K562 (cell line): ENCODE data around the gene EFCAB9. TPM values are rescaled to one million over a fixed set of nuclear protein-coding genes. Genes with fewer than 3 reads are reported as not detected.

ENCODE experiments used
- CBFA2T3 ChIP-seq: fragments of 450-650 bp; IDR thresholded peaks from 2 replicates; pipeline ENCODE4 v1.6.1; 2017
- CCNT2 ChIP-seq: IDR thresholded peaks from 2 replicates; pipeline ENCODE4 v1.6.1; 2011; ENCODE audit warnings: borderline replicate concordance, low read depth, mild to moderate bottlenecking, moderate library complexity, mixed read lengths, low read length; ENCODE audit not compliant: insufficient read length; ENCODE audit errors: extremely low read depth
- DEAF1 ChIP-seq: fragments of 450-650 bp; formaldehyde crosslinking; IDR thresholded peaks from 2 replicates; pipeline ENCODE4 v1.4.0; 2020; ENCODE audit warnings: mild to moderate bottlenecking, moderate library complexity
- FOXJ2 ChIP-seq: fragments of 200-800 bp; sonication (Bioruptor generic); IDR thresholded peaks from 2 replicates; pipeline ENCODE4 v1.6.1; 2016; ENCODE audit warnings: missing genetic modification characterization, missing compliant biosample characterization
- GABPB2 ChIP-seq: fragments of 250-450 bp; sonication (Bioruptor Pico); conservative IDR thresholded peaks from 2 replicates; pipeline ENCODE4 v1.5.1; 2021; ENCODE audit warnings: mild to moderate bottlenecking
- KDM1A ChIP-seq, 2 experiments: fragments of 450-650 bp; IDR thresholded peaks; 2 replicates each; pipeline ENCODE4 v1.6.1; 2016; ENCODE audit warnings: mild to moderate bottlenecking in 2 of 2
- KLF13 ChIP-seq: fragments of 450-650 bp; IDR thresholded peaks from 2 replicates; pipeline ENCODE4 v1.6.1; 2016; ENCODE audit warnings: missing genetic modification characterization, low read depth, mild to moderate bottlenecking, missing compliant biosample characterization, moderate library complexity, borderline replicate concordance
- MYNN ChIP-seq, 2 experiments: sonication (generic); formaldehyde crosslinking in 1 of 2; IDR thresholded peaks; 2 replicates each; pipeline versions ENCODE4 v1.5.0 to v1.6.1; 2016 to 2020; ENCODE audit warnings: antibody characterized with exemption in 1 of 2, missing genetic modification reagents in 1 of 2
- NCOA2 ChIP-seq, 2 experiments: fragments of 450-650 bp; IDR thresholded peaks; 2 replicates each; pipeline ENCODE4 v1.6.1; 2018; ENCODE audit warnings: mild to moderate bottlenecking in 2 of 2, moderate library complexity in 1 of 2; ENCODE audit not compliant: partially characterized antibody in 2 of 2
- PCBP1 ChIP-seq: fragments of 200-400 bp; formaldehyde crosslinking; IDR thresholded peaks from 2 replicates; pipeline ENCODE4 v1.6.1; 2018; ENCODE audit warnings: mild to moderate bottlenecking, low read depth, low read length; ENCODE audit not compliant: poor library complexity, severe bottlenecking
- PHB2 ChIP-seq: fragments of 450-650 bp; IDR thresholded peaks from 2 replicates; pipeline ENCODE4 v1.6.1; 2017; ENCODE audit warnings: low read depth
- PKNOX1 ChIP-seq: fragments of 450-650 bp; IDR thresholded peaks from 2 replicates; pipeline ENCODE4 v1.6.1; 2016
- POU5F1 ChIP-seq: fragments of 150-350 bp; IDR thresholded peaks from 2 replicates; pipeline ENCODE4 v1.6.1; 2014; ENCODE audit warnings: borderline replicate concordance, low read length, low read depth, mild to moderate bottlenecking; ENCODE audit not compliant: partially characterized antibody
- SOX6 ChIP-seq: fragments of 450-650 bp; IDR thresholded peaks from 2 replicates; pipeline ENCODE4 v1.6.1; 2014; ENCODE audit warnings: mild to moderate bottlenecking
- VEZF1 ChIP-seq: fragments of 200-800 bp; sonication (Bioruptor generic); IDR thresholded peaks from 2 replicates; pipeline ENCODE4 v1.6.1; 2017; ENCODE audit warnings: missing genetic modification characterization, missing compliant biosample characterization
- ZBTB2 ChIP-seq: fragments of 450-650 bp; IDR thresholded peaks from 2 replicates; pipeline ENCODE4 v1.6.1; 2016; ENCODE audit warnings: antibody characterized with exemption
- ZNF121 ChIP-seq: sonication (generic); formaldehyde crosslinking; conservative IDR thresholded peaks from 2 replicates; pipeline ENCODE4 v1.8.0; 2022; ENCODE audit warnings: missing genetic modification reagents
- ZNF354B ChIP-seq: fragments of 250-450 bp; sonication (Bioruptor Pico); IDR thresholded peaks from 2 replicates; pipeline ENCODE4 v1.4.0; 2020
- ZNF449 ChIP-seq: fragments of 250-450 bp; sonication (Bioruptor Pico); IDR thresholded peaks from 2 replicates; pipeline ENCODE4 v1.8.0; 2022; ENCODE audit warnings: moderate library complexity, mild to moderate bottlenecking, inconsistent platforms
- ZNF644 ChIP-seq: fragments of 200-800 bp; sonication (Bioruptor generic); IDR thresholded peaks from 2 replicates; pipeline ENCODE4 v1.6.1; 2016; ENCODE audit warnings: low read depth, missing genetic modification characterization, missing compliant biosample characterization
- ZNF778 ChIP-seq: fragments of 450-650 bp; formaldehyde crosslinking; IDR thresholded peaks from 2 replicates; pipeline ENCODE4 v1.4.0; 2020; ENCODE audit warnings: mild to moderate bottlenecking, moderate library complexity
- ZNF780A ChIP-seq: fragments of 250-450 bp; sonication (Bioruptor Pico); IDR thresholded peaks from 2 replicates; pipeline ENCODE4 v1.5.0; 2021; ENCODE audit warnings: mild to moderate bottlenecking
- polyA plus RNA-seq, 8 experiments: library from polyadenylated mRNA; depleted of rRNA in 4 of 8; stranded (reverse) in 5 of 8; unstranded in 3 of 8; fragments of >200 nt; fragmentation: Nextera tagmentation in 2 of 8; fragmentation: Illumina TruSeq in 1 of 8; extraction: Ambion mirVana in 2 of 8; extraction: Trizol in 1 of 8; gene quantifications; 2 replicates each; pipeline versions ENCODE4 v1.2.1 to v1.2.3, GENCODE V29; 2011 to 2014; ENCODE audit warnings: inconsistent platforms in 1 of 8, missing spikeins in 1 of 8
- total RNA-seq, 7 experiments: library from RNA; depleted of rRNA in 6 of 7; stranded (reverse); fragments of >200 nt in 6 of 7; fragmentation: Illumina TruSeq in 2 of 7; extraction: Trizol in 2 of 7; gene quantifications; 2 replicates each; pipeline versions ENCODE4 v1.2.1 to v1.2.3, GENCODE V29; 2011 to 2021; ENCODE audit warnings: low replicate concordance in 1 of 7

Gene EFCAB9
- total and polyA plus RNA-seq, 9 of the 15 experiments (the other 6 are each of a cell fraction or from before 2014, with no cell fraction given): not detected

- TF ChIP-seq ZNF449 (CRISPR knock-in tag) (no peak), SOX6 (peak; percentile 57; the same call in 1 of the 2 replicates), NCOA2 (IDR thresholded peaks at IDR 0.05; ENCODE audit: partially characterized antibody in 2 of 2) (no peak), ZBTB2 (no peak), VEZF1 (CRISPR knock-in tag) (no peak), PCBP1 (no peak), KLF13 (tag) (no peak), MYNN (IDR thresholded peaks at IDR 0.05) (no peak), MYNN (CRISPR knock-in tag; IDR thresholded peaks at IDR 0.05) (no peak), DEAF1 (CRISPR knock-in tag) (no peak), PKNOX1 (no peak), ZNF121 (CRISPR knock-in tag) (no peak), ZNF778 (CRISPR knock-in tag) (no peak), ZNF644 (tag) (no peak), KDM1A (IDR thresholded peaks at IDR 0.05) (peak; percentile 79 to 80), GABPB2 (no peak), ZNF780A (CRISPR knock-in tag) (no peak), POU5F1 (no peak), CCNT2 (no peak), PHB2 (no peak), FOXJ2 (tag) (no peak), CBFA2T3 (peak; percentile 90), ZNF354B (no peak)
These were observed 37.4 kb upstream of the EFCAB9 start (continued) for GRCh38 chr5:172156541-172156994.
